Adrenal gland (tissue), 5 donors: ENCODE data around the gene ZFP92.

Source experiments
- CTCF ChIP-seq, 6 experiments: fragments of 450-650 bp in 4 of 6; fragments of 200-600 bp in 2 of 6; sonication (generic) in 1 of 6; IDR thresholded peaks; 1 replicate in 5 of 6; 2 replicates in 1 of 6; pipeline versions ENCODE4 v1.5.1 to v1.8.0; 2016 to 2021; ENCODE audit warnings: antibody characterized with exemption in 6 of 6, mild to moderate bottlenecking in 2 of 6, moderate library complexity in 1 of 6
- POLR2A ChIP-seq, 2 donors: fragments of 450-650 bp; IDR thresholded peaks; one replicate each; pipeline ENCODE4 v1.6.1; 2017; ENCODE audit warnings: antibody characterized with exemption in 2 of 2, mild to moderate bottlenecking in 2 of 2, moderate library complexity in 1 of 2
- donor health status: DM: no; HTN: no; CAD: no.

DNA sequence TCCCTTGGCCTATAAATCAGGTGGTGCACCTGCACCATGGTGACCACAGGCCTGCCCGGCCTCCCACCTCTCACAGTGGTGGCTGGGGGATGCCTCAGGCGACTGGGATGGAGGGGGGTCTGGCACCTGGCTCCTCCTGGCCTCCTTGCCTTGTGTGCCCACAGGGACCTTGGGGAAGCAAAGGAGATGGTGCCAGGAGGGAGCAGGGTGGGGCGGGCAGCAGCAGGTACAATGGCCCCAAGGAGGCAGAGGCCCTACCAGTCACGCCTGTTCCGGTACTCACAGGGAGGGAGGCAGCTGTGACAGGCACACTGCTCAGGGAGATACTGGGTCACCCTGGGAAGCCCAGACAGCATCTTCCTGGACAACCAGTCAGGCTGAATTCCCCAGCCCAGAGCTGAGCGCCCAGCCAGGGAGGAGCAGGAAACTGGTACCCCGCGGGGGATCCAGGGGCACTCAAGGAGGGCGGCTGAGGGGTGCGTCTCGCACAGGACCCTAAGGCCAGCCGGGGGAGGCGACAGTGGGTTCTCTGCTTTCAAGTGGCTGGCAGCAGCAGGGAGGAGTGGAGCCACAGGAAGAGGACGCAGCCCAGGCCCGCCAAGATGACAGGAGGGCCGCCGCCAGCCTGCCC lies 35.8 kb downstream of the ZFP92 start:
- TF ChIP-seq CTCF (IDR thresholded peaks at IDR 0.05) (no peak), POLR2A (IDR thresholded peaks at IDR 0.05) (no peak)
